Stomach (tissue), 9 donors: ENCODE data around the gene UBE2I. TPM values are rescaled to one million over a fixed set of nuclear protein-coding genes. Genes with fewer than 3 reads are reported as not detected.
"Not testable (repeated sequence)": the region's sequence is repeated elsewhere in the genome, so short reads cannot be mapped to it uniquely, and the experiment has no call there.

Source experiments
- DNase-seq, 2 donors: peaks; one replicate each; pipeline versions ENCODE4 v3.0.0 to v3.0.0-alpha.2; 2013 to 2019
- H3K27ac ChIP-seq, 5 donors: fragments of 200-600 bp in 4 of 5; sonication (generic) in 4 of 5; one replicate each; pipeline ENCODE4 v1.5.1; 2013 to 2019; ENCODE audit warnings: mild to moderate bottlenecking in 1 of 5, moderate library complexity in 1 of 5
- H3K27me3 ChIP-seq, 3 donors: fragments of 200-600 bp; sonication (generic); one replicate each; pipeline ENCODE4 v1.5.1; 2017 to 2019; ENCODE audit warnings: mixed run types in 1 of 3
- H3K36me3 ChIP-seq, 4 donors: fragments of 200-600 bp; sonication (generic); 1 replicate in 3 of 4; 2 replicates in 1 of 4; pipeline ENCODE4 v1.5.1; 2016 to 2019
- H3K4me1 ChIP-seq, 4 donors: fragments of 200-600 bp; sonication (generic); one replicate each; pipeline ENCODE4 v1.5.1; 2016 to 2019
- H3K4me3 ChIP-seq, 4 donors: fragments of 200-600 bp; sonication (generic) in 3 of 4; one replicate each; pipeline ENCODE4 v1.5.1; 2016 to 2019; ENCODE audit warnings: mild to moderate bottlenecking in 1 of 4
- H3K9me3 ChIP-seq, 4 donors: fragments of 200-600 bp; sonication (generic); one replicate each; pipeline ENCODE4 v1.5.1; 2016 to 2019
- EP300 ChIP-seq: sonication (generic); formaldehyde crosslinking; IDR thresholded peaks from one replicate; pipeline ENCODE4 v1.6.1; 2017; ENCODE audit warnings: antibody characterized with exemption
- POLR2A ChIP-seq, 4 donors: fragments of 450-650 bp; IDR thresholded peaks; one replicate each; pipeline ENCODE4 v1.6.1; 2016; ENCODE audit warnings: antibody characterized with exemption in 4 of 4, control low read depth in 2 of 4, mild to moderate bottlenecking in 1 of 4, moderate library complexity in 1 of 4
- POLR2AphosphoS5 ChIP-seq, 3 donors: sonication (generic); formaldehyde crosslinking; IDR thresholded peaks; one replicate each; pipeline ENCODE4 v1.6.1; 2016; ENCODE audit warnings: antibody characterized with exemption in 3 of 3
- WGBS, 5 donors: extraction: QIAGEN DNeasy Blood & Tissue Kit in 3 of 5; methylation state at CpG; one replicate each; pipeline versions ENCODE4 v1.1.5 to v1.1.7; 2013 to 2018; 5-methylcytosine and 5-hydroxymethylcytosine counted together
- intact Hi-C: fragments of 100-400 bp; cut with DNase I; formaldehyde crosslinking; loops from one replicate; pipeline ENCODE4 v1.15.1; 2023; ENCODE audit warnings: low total_unique reads
- polyA plus RNA-seq, 3 donors: library from polyadenylated mRNA; stranded (reverse); fragments of 200-250 nt; gene quantifications; one replicate each; pipeline ENCODE4 v1.2.3, GENCODE V29; 2013
- total RNA-seq, 5 donors: library from RNA; depleted of rRNA; stranded (reverse); fragments of >200 nt; gene quantifications; one replicate each; pipeline versions ENCODE4 v1.1.0 to v1.2.3, GENCODE V29; 2014 to 2016
- TF ChIP-seq, protein P1 (sequence below), 7 experiments: fragments of 450-650 bp in 4 of 7; fragments of 200-600 bp in 3 of 7; sonication (generic) in 3 of 7; IDR thresholded peaks; one replicate each; pipeline ENCODE4 v1.5.1; 2016 to 2019; ENCODE audit warnings: antibody characterized with exemption in 7 of 7, control low read depth in 2 of 7, mild to moderate bottlenecking in 1 of 7
- donor health status: healthy with polysubstance abuse.
- donor health status: Bipolar disorder and iron deficiency.
- donor health status: healthy.

UBE2I gene
- total and polyA plus RNA-seq, 8 donors = 42.0 to 71.0 (median 46.7) TPM

DNA sequence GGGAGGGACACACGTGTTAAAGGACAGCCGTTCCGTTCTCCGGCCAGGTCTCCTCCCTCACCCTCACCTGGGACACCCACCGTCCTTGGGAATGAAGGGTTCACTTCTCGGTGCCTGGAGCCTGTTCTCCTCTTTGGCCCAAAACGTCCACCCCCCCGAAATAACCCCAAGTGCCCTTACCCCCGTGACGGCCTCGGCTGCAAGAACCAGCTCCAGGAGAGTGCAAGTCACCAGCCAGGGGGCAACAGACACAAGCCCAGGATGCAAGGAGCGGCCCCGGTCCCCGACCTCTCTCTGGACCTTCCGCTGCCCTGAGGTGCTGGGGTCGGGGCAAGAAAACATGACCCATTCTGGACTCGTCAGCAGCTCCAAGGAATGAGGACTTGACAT is 20.0 kb upstream of the UBE2I start:
- intact Hi-C loops = no loop called here
- Histone ChIP-seq H3K36me3 (no peaks in the 10 kb centered on the region), H3K9me3 (no peaks in the 10 kb centered on the region), H3K4me3 (no peak overlapping the region), H3K4me1 (peaks cover 0 to 16% (median 7%) of the 10 kb centered on the region in 4 donors), H3K27me3 (peaks cover 20 to 98% (median 56%) of the 10 kb centered on the region in 3 donors), H3K27ac (no peak overlapping the region)
- WGBS, 5 donors = 6 to 15% (median 10%) methylated on average over 12 to 17 of the region's 17 CpGs
- no peak for DNase-seq
- TF ChIP-seq, protein P1, sequence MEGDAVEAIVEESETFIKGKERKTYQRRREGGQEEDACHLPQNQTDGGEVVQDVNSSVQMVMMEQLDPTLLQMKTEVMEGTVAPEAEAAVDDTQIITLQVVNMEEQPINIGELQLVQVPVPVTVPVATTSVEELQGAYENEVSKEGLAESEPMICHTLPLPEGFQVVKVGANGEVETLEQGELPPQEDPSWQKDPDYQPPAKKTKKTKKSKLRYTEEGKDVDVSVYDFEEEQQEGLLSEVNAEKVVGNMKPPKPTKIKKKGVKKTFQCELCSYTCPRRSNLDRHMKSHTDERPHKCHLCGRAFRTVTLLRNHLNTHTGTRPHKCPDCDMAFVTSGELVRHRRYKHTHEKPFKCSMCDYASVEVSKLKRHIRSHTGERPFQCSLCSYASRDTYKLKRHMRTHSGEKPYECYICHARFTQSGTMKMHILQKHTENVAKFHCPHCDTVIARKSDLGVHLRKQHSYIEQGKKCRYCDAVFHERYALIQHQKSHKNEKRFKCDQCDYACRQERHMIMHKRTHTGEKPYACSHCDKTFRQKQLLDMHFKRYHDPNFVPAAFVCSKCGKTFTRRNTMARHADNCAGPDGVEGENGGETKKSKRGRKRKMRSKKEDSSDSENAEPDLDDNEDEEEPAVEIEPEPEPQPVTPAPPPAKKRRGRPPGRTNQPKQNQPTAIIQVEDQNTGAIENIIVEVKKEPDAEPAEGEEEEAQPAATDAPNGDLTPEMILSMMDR (IDR thresholded peaks at IDR 0.05) = no peak

GRCh38 chr16:1290063-1290501 is 19.4 kb upstream of the UBE2I start:
- no peaks in the 10 kb centered on the region for H3K36me3 ChIP-seq
- H3K4me3 ChIP-seq = no peak overlapping the region
- peaks cover 0 to 16% (median 7%) of the 10 kb centered on the region in 4 donors for H3K4me1 ChIP-seq
- 25 to 34% (median 30%) methylated on average over 12 to 22 of the region's 22 CpGs for WGBS, 5 donors
- H3K9me3 ChIP-seq = no peaks in the 10 kb centered on the region
- no peak overlapping the region for H3K27ac ChIP-seq
- H3K27me3 ChIP-seq = peaks cover 20 to 95% (median 56%) of the 10 kb centered on the region in 3 donors
- DNase-seq = no peak
- no peak for TF ChIP-seq POLR2A (IDR thresholded peaks at IDR 0.05)
- TF ChIP-seq POLR2AphosphoS5 (IDR thresholded peaks at IDR 0.05) = no peak
- TF ChIP-seq, protein P1 (IDR thresholded peaks at IDR 0.05) = no peak
- TF ChIP-seq EP300 = no peak
- intact Hi-C loops = no loop called here

DNA sequence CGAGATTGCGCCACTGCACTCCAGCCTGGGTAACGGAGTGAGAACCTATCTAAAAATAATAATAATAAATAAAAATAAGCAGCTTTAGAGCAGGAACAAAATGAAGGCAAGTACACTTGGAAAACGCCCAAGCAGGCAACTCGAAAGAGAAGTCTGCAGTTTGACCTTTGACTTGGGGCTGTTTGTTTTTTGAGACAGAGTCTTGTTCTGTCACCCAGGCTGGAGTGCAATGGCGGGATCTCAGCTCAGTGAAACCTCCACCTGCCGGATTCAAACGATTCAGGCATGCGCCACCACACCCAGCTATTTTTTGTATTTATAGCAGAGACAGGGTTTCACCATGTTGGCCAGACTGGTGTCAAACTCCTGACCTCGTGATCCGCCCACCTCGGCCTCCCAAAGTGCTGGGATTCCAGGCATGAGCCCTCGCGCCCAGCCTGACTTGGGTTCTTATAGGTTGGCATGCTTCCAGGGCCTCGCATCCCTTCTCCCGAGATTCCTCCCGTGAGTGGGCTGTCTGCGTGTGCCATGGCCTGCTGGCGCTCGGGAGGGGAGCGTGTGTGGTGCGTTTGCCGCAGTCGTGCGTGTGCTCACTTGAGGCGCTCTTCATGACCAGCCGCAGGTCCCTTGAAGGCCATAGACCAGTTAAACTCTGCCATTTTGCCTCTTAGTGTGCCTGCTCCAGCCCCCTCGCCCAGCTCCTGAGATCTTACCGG is 18.4 kb upstream of the UBE2I start:
- TF ChIP-seq POLR2AphosphoS5 (IDR thresholded peaks at IDR 0.05) = no peak
- TF ChIP-seq, protein P1 (IDR thresholded peaks at IDR 0.05) = no peak
- TF ChIP-seq EP300 = no peak
- TF ChIP-seq POLR2A (IDR thresholded peaks at IDR 0.05) = no peak
- H3K4me3 ChIP-seq = no peak overlapping the region
- H3K27me3 ChIP-seq = peaks cover 14 to 93% (median 53%) of the 10 kb centered on the region in 3 donors
- WGBS, 5 donors = 53 to 57% (median 56%) methylated on average over 28 to 29 of the region's 29 CpGs
- H3K36me3 ChIP-seq = no peaks in the 10 kb centered on the region
- intact Hi-C loops = no loop called here
- H3K9me3 ChIP-seq = no peaks in the 10 kb centered on the region
- H3K4me1 ChIP-seq = peaks cover 0 to 16% (median 7%) of the 10 kb centered on the region in 4 donors
- H3K27ac ChIP-seq = no peak overlapping the region
- no peak for DNase-seq

DNA sequence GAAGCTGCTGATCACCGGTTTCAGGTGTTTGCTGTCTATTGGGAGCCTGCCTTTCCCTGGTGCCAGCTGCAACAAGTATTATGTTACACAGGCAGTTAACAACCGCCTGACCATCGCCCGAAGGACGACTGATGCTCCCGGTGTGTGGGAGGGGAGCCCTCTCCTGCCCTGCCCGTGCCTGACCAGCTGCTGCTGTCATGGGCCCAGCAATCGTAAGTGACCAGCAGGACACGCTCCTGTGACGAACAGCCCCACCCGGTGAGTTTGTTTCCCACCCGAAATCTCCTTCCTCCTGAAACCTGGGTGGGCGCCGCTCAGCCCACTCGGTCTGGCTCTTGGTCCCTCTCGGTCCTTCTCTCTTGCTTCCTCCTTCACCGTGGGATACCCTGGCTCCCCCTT is 17.9 kb upstream of the UBE2I start:
- 52 to 59% (median 55%) methylated on average over 16 to 17 of the region's 17 CpGs for WGBS, 5 donors

GRCh38 chr16:1292208-1292607 is 17.2 kb upstream of the UBE2I start:
- intact Hi-C loops, H3K4me3 ChIP-seq, H3K27ac ChIP-seq, DNase-seq, H3K9me3 ChIP-seq, H3K36me3 ChIP-seq: not testable (repeated sequence)
- peaks cover 0 to 22% (median 9%) of the 10 kb centered on the region in 4 donors for H3K4me1 ChIP-seq
- H3K27me3 ChIP-seq = peaks cover 14 to 82% (median 48%) of the 10 kb centered on the region in 3 donors
- WGBS, 5 donors = 70 to 88% (median 75%) methylated on average over 5 to 6 of the region's 6 CpGs

More for the DNA sequence above, 17.9 kb upstream of the UBE2I start:
- Histone ChIP-seq H3K27me3 (peaks cover 14 to 89% (median 50%) of the 10 kb centered on the region in 3 donors), H3K4me3 (no peak overlapping the region), H3K4me1 (peaks cover 0 to 16% (median 7%) of the 10 kb centered on the region in 4 donors), H3K27ac (no peak overlapping the region), H3K36me3 (no peaks in the 10 kb centered on the region), H3K9me3 (no peaks in the 10 kb centered on the region)
- intact Hi-C loops = no loop called here
- TF ChIP-seq POLR2AphosphoS5 (IDR thresholded peaks at IDR 0.05) = no peak
- TF ChIP-seq, protein P1 (IDR thresholded peaks at IDR 0.05) = no peak
- no peak for TF ChIP-seq POLR2A (IDR thresholded peaks at IDR 0.05)
- no peak for TF ChIP-seq EP300
- no peak for DNase-seq

DNA sequence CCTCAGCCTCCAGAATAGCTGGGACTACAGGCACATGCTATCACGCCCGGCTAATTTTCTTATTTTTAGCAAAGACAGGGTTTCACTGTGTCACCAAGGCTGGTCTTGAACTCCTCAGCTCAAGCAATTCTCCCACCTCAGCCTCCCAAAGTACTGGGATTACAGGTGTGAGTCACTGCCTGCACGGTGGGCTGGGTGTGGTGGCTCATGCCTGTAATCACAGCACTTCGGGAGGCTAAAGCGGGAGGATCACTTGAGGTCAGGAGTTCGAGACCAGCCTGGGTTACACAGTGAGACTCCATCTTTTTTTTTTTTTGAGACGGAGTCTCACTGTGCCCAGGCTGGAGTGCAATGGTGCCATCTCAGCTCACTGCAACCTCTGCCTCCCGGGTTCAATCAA is 16.6 kb upstream of the UBE2I start:
- intact Hi-C loops, H3K36me3 ChIP-seq, DNase-seq, H3K27ac ChIP-seq, H3K9me3 ChIP-seq, H3K4me3 ChIP-seq: not testable (repeated sequence)
- Histone ChIP-seq H3K4me1 (peaks cover 0 to 28% (median 9%) of the 10 kb centered on the region in 4 donors), H3K27me3 (peaks cover 12 to 76% (median 42%) of the 10 kb centered on the region in 3 donors)
- WGBS, 5 donors = 72 to 78% (median 73%) methylated on average over 5 to 8 of the region's 8 CpGs
